Smooth muscle cell of the brain vasculature (primary cell): ENCODE data around the gene CACNA1E.

ENCODE experiments used
- DNase-seq: peaks from one replicate; pipeline ENCODE4 v3.0.0-alpha.2; 2012; ENCODE audit warnings: low read depth, low spot score

The CACNA1E gene

GRCh38 chr1:181767001-181767708 lies 283.8 kb downstream of the CACNA1E start:
- no peak for DNase-seq

GRCh38 chr1:181768211-181768929 lies 285.1 kb downstream of the CACNA1E start:
- DNase-seq = no peak

GRCh38 chr1:181768930-181769280 lies 285.6 kb downstream of the CACNA1E start:
- no peak for DNase-seq

- no peak for DNase-seq
Observed at GRCh38 chr1:181769846-181770245, 286.5 kb downstream of the CACNA1E start.

GRCh38 chr1:181772714-181773113 lies 289.4 kb downstream of the CACNA1E start:
- DNase-seq = no peak

GRCh38 chr1:181776044-181776443 lies 292.7 kb downstream of the CACNA1E start:
- DNase-seq = no peak

GRCh38 chr1:181777286-181777685 lies 294.0 kb downstream of the CACNA1E start:
- DNase-seq = no peak

GRCh38 chr1:181777812-181778211 lies 294.5 kb downstream of the CACNA1E start:
- no peak for DNase-seq

GRCh38 chr1:181778640-181779260 lies 295.4 kb downstream of the CACNA1E start:
- no peak for DNase-seq

- no peak for DNase-seq
Observed at GRCh38 chr1:181779343-181779742, 296.0 kb downstream of the CACNA1E start.

- no peak for DNase-seq
Observed at GRCh38 chr1:181783208-181783607, 299.9 kb downstream of the CACNA1E start.

- DNase-seq = no peak
Observed at GRCh38 chr1:181784039-181784683, 300.8 kb downstream of the CACNA1E start.

GRCh38 chr1:181789395-181789794 lies 306.1 kb downstream of the CACNA1E start:
- DNase-seq = no peak

GRCh38 chr1:181791721-181792120 lies 308.4 kb downstream of the CACNA1E start:
- DNase-seq = no peak

- no peak for DNase-seq
Observed at GRCh38 chr1:181793831-181794230, 310.5 kb downstream of the CACNA1E start.

GRCh38 chr1:181794332-181794731 lies 311.0 kb downstream of the CACNA1E start:
- DNase-seq = no peak

- no peak for DNase-seq
Observed at GRCh38 chr1:181798191-181798926, 315.0 kb downstream of the CACNA1E start.

GRCh38 chr1:181801617-181802016 lies 318.3 kb downstream of the CACNA1E start:
- no peak for DNase-seq

GRCh38 chr1:181802466-181802865 lies 319.1 kb downstream of the CACNA1E start:
- no peak for DNase-seq

GRCh38 chr1:181803421-181803820 lies 320.1 kb downstream of the CACNA1E start:
- no peak for DNase-seq

GRCh38 chr1:181804989-181805388 lies 321.7 kb downstream of the CACNA1E start:
- no peak for DNase-seq

GRCh38 chr1:181806746-181807145 lies 323.4 kb downstream of the CACNA1E start:
- DNase-seq = no peak
